Esophagus (tissue), 2 donors: ENCODE results near the gene PLAAT2. TPM values are rescaled to one million over a fixed set of nuclear protein-coding genes. Genes with fewer than 3 reads are reported as not detected.
"Not testable (repeated sequence)": the region's sequence is repeated elsewhere in the genome, so short reads cannot be mapped to it uniquely, and the experiment has no call there.

Experiments
- H3K27ac ChIP-seq, 2 donors: one replicate each; pipeline ENCODE4 v1.5.1; 2013; ENCODE audit warnings: low read depth in 2 of 2, mild to moderate bottlenecking in 2 of 2, inconsistent platforms in 1 of 2, low read length in 1 of 2, moderate library complexity in 1 of 2
- H3K27me3 ChIP-seq, 2 donors: one replicate each; pipeline ENCODE4 v1.6.1; 2013; ENCODE audit warnings: low read length in 2 of 2, control low read depth in 1 of 2, mild to moderate bottlenecking in 1 of 2; ENCODE audit not compliant: insufficient read depth in 2 of 2, control insufficient read depth in 1 of 2
- H3K36me3 ChIP-seq, 2 donors: one replicate each; pipeline ENCODE4 v1.6.1; 2013; ENCODE audit warnings: low read length in 1 of 2; ENCODE audit not compliant: control insufficient read depth in 2 of 2, insufficient read depth in 2 of 2
- H3K4me1 ChIP-seq, 2 donors: one replicate each; pipeline ENCODE4 v1.6.1; 2013; ENCODE audit warnings: low read length in 1 of 2; ENCODE audit not compliant: control insufficient read depth in 2 of 2, insufficient read depth in 2 of 2
- H3K4me3 ChIP-seq, 2 donors: one replicate each; pipeline ENCODE4 v1.5.1; 2013; ENCODE audit warnings: low read length in 2 of 2, mild to moderate bottlenecking in 2 of 2, low read depth in 1 of 2, moderate library complexity in 1 of 2
- H3K9me3 ChIP-seq, 2 donors: one replicate each; pipeline ENCODE4 v1.6.1; 2013; ENCODE audit warnings: mild to moderate bottlenecking in 2 of 2, low read depth in 1 of 2, low read length in 1 of 2, moderate library complexity in 1 of 2; ENCODE audit not compliant: control insufficient read depth in 2 of 2, insufficient read depth in 1 of 2
- WGBS, 2 donors: extraction: QIAGEN DNeasy Blood & Tissue Kit; methylation state at CpG; one replicate each; pipeline ENCODE4 v1.1.7; 2013; 5-methylcytosine and 5-hydroxymethylcytosine counted together
- polyA plus RNA-seq, 2 donors: library from polyadenylated mRNA; stranded (reverse); fragments of 200-250 nt; gene quantifications; one replicate each; pipeline ENCODE4 v1.2.3, GENCODE V29; 2013
- donor health status: healthy with polysubstance abuse.
- donor health status: Bipolar disorder and iron deficiency.

Gene PLAAT2
- polyA plus RNA-seq, 2 donors = 0.22 to 1.3 TPM

GRCh38 chr11:63551091-63551888, 11.9 kb downstream of the PLAAT2 start:
- Histone ChIP-seq H3K36me3 (peaks cover 0 to 2% of the 10 kb centered on the region in 2 donors), H3K4me3 (no peak overlapping the region), H3K27me3 (no peaks in the 10 kb centered on the region), H3K27ac (no peak overlapping the region), H3K9me3 (no peaks in the 10 kb centered on the region), H3K4me1 (no peaks in the 10 kb centered on the region)
- WGBS, 2 donors = 76 to 83% methylated on average over 27 of the region's 27 CpGs

- H3K27me3 ChIP-seq, H3K4me3 ChIP-seq, H3K9me3 ChIP-seq, H3K4me1 ChIP-seq, H3K36me3 ChIP-seq, H3K27ac ChIP-seq: not testable (repeated sequence)
- 88 to 92% methylated on average over 19 to 31 of the region's 31 CpGs for WGBS, 2 donors
Observed at GRCh38 chr11:63550156-63550700, 13.0 kb downstream of the PLAAT2 start.

- H3K9me3 ChIP-seq = no peaks in the 10 kb centered on the region
- no peak overlapping the region for H3K27ac ChIP-seq
- 80 to 92% methylated on average over 4 of the region's 4 CpGs for WGBS, 2 donors
- peaks cover 0 to 11% of the 10 kb centered on the region in 2 donors for H3K36me3 ChIP-seq
- H3K4me3 ChIP-seq = no peak overlapping the region
- no peaks in the 10 kb centered on the region for H3K4me1 ChIP-seq
- no peaks in the 10 kb centered on the region for H3K27me3 ChIP-seq
Observed at GRCh38 chr11:63549411-63549810, 13.8 kb downstream of the PLAAT2 start.

- Histone ChIP-seq H3K9me3 (no peaks in the 10 kb centered on the region), H3K4me1 (no peaks in the 10 kb centered on the region), H3K27me3 (no peaks in the 10 kb centered on the region), H3K4me3 (no peak overlapping the region), H3K27ac (no peak overlapping the region), H3K36me3 (peaks cover 0 to 11% of the 10 kb centered on the region in 2 donors)
- WGBS, 2 donors = 64 to 77% methylated on average over 4 of the region's 4 CpGs
Observed at GRCh38 chr11:63548178-63548577, 15.0 kb downstream of the PLAAT2 start.

- 93 to 95% methylated on average over 1 of the region's 1 CpG for WGBS, 2 donors
- Histone ChIP-seq H3K4me3 (no peak overlapping the region), H3K4me1 (no peaks in the 10 kb centered on the region), H3K9me3 (no peaks in the 10 kb centered on the region), H3K27ac (no peak overlapping the region), H3K27me3 (no peaks in the 10 kb centered on the region), H3K36me3 (peaks cover 0 to 11% of the 10 kb centered on the region in 2 donors)
Observed at GRCh38 chr11:63547061-63547460, 16.1 kb downstream of the PLAAT2 start.

- Histone ChIP-seq H3K27me3 (no peaks in the 10 kb centered on the region), H3K36me3 (peaks cover 0 to 11% of the 10 kb centered on the region in 2 donors), H3K9me3 (no peaks in the 10 kb centered on the region), H3K4me3 (no peak overlapping the region), H3K27ac (no peak overlapping the region), H3K4me1 (peaks cover 0 to 2% of the 10 kb centered on the region in 2 donors)
- WGBS, 2 donors = 94 to 97% methylated on average over 2 of the region's 2 CpGs
Observed at GRCh38 chr11:63543711-63544110, 19.5 kb downstream of the PLAAT2 start.

- WGBS, 2 donors = 75 to 81% methylated on average over 2 of the region's 2 CpGs
- not testable (repeated sequence) for H3K4me3 ChIP-seq, H3K9me3 ChIP-seq, H3K27me3 ChIP-seq, H3K27ac ChIP-seq
- peaks cover 0 to 11% of the 10 kb centered on the region in 2 donors for H3K36me3 ChIP-seq
- H3K4me1 ChIP-seq = peaks cover 3 to 13% of the 10 kb centered on the region in 2 donors
Observed at GRCh38 chr11:63542506-63542905, 20.7 kb downstream of the PLAAT2 start.

GRCh38 chr11:63537293-63538101, 25.7 kb downstream of the PLAAT2 start:
- peak overlapping the region; percentile 35 to 50 for H3K4me3 ChIP-seq
- H3K27me3 ChIP-seq = no peaks in the 10 kb centered on the region
- H3K9me3 ChIP-seq = no peaks in the 10 kb centered on the region
- peaks cover 3 to 17% of the 10 kb centered on the region in 2 donors for H3K4me1 ChIP-seq
- WGBS, 2 donors = 18 to 27% methylated on average over 8 of the region's 8 CpGs
- peak overlapping the region; percentile 81 to 92 for H3K27ac ChIP-seq
- H3K36me3 ChIP-seq = no peaks in the 10 kb centered on the region

- no peaks in the 10 kb centered on the region for H3K9me3 ChIP-seq
- 12 to 14% methylated on average over 10 of the region's 10 CpGs for WGBS, 2 donors
- peak within 1 kb of the TSS; percentile 81 to 92 for H3K27ac ChIP-seq
- H3K4me1 ChIP-seq = peaks cover 3 to 17% of the 10 kb centered on the region in 2 donors
- no peaks in the 10 kb centered on the region for H3K36me3 ChIP-seq
- H3K27me3 ChIP-seq = no peaks in the 10 kb centered on the region
- H3K4me3 ChIP-seq = peak within 1 kb of the TSS; percentile 35 to 50
Observed at GRCh38 chr11:63536669-63537292, 26.4 kb downstream of the PLAAT2 start, which contains the start of gene PLAAT4. Gene PLAAT4, plus strand, starts transcription at chr11:63536808. Its CDS starts 61 bp downstream, at chr11:63536869.
